ENCODE data around the gene TNIK. TPM values are rescaled to one million over a fixed set of nuclear protein-coding genes. Genes with fewer than 3 reads are reported as not detected.

TNIK gene
- total and polyA plus RNA-seq, 2 of the 13 experiments (the other 11 are each of a cell fraction or from before 2014, with no cell fraction given), result 0.15 to 0.22 TPM

DNA sequence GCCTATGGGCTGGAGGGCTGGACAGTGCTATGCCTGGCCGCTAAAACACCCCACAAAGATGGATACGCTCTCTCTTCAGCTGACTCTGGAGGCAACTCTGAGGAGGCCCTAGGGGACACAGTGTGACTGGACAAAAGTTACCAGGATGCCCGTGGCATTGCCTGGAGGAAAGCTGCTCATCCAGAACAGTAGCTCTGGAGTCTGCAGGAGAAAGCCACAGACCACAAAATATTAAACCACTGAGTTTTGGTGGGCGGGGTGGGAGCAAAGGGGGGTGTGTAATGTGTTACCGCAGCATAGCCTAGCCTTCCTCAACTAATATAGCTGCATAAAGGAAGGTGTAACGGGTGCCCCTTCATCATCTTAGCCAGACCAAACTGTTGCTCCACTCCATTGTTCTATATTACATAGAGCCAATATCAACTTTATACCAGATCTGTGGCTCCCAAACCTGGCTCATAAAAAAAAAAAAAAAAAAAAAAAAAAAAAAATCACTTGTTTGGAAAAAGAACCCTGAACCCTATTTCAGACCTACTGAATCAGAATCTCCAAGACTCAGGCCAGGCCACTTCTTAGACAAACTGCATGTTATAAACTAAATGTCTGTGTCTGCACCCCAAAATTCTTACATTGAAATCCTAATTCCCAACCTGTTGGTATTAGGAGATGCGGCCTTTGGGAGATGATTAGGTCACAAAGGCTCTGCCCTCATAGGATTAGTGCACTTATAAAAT, 132.6 kb downstream of the TNIK start:
- H3K36me3 ChIP-seq (replicated peaks in 1 of 2; ENCODE audit: control insufficient read depth in 1 of 2, insufficient read depth in 2 of 2, low read length in 2 of 2), result no peaks in the 10 kb centered on the region
- no peak overlapping the region for H3K4me2 ChIP-seq (ENCODE audit: low read depth, low read length)
- H3K27me3 ChIP-seq (ENCODE audit: control insufficient read depth in 1 of 2, insufficient read depth in 2 of 2, low read length in 2 of 2), result no peaks in the 10 kb centered on the region; a peak in 1 of 5 replicates
- H3K27ac ChIP-seq (ENCODE audit: extremely low read length, insufficient read depth, low read length), result no peak overlapping the region
- TF ChIP-seq ZNF709 (CRISPR knock-in tag; IDR thresholded peaks at IDR 0.05), result no peak
- TF ChIP-seq RELA (CRISPR knock-in tag; IDR thresholded peaks at IDR 0.05), result no peak
- TF ChIP-seq TERF1 (CRISPR knock-in tag; IDR thresholded peaks at IDR 0.05), result no peak
- no peak for TF ChIP-seq ZBTB7A (CRISPR knock-in tag; IDR thresholded peaks at IDR 0.05)
- TF ChIP-seq, protein P1, sequence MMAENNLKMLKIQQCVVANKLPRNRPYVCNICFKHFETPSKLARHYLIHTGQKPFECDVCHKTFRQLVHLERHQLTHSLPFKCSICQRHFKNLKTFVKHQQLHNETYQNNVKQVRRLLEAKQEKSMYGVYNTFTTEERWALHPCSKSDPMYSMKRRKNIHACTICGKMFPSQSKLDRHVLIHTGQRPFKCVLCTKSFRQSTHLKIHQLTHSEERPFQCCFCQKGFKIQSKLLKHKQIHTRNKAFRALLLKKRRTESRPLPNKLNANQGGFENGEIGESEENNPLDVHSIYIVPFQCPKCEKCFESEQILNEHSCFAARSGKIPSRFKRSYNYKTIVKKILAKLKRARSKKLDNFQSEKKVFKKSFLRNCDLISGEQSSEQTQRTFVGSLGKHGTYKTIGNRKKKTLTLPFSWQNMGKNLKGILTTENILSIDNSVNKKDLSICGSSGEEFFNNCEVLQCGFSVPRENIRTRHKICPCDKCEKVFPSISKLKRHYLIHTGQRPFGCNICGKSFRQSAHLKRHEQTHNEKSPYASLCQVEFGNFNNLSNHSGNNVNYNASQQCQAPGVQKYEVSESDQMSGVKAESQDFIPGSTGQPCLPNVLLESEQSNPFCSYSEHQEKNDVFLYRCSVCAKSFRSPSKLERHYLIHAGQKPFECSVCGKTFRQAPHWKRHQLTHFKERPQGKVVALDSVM (CRISPR knock-in tag; IDR thresholded peaks at IDR 0.05), result no peak
- no peak for TF ChIP-seq RFXAP (CRISPR knock-in tag; IDR thresholded peaks at IDR 0.05; ENCODE audit: borderline replicate concordance)
- no TSS peak for BruUV-seq (replicated peaks)
- H4K20me1 ChIP-seq (ENCODE audit: insufficient read depth, low read length), result no peaks in the 10 kb centered on the region
- POLR2A ChIA-PET, result no interaction called here
- DNase-seq (ENCODE audit: low spot score) (no peak), FAIRE-seq (no peak), ATAC-seq (no peak)
- intact Hi-C loops (cut with micrococcal nuclease; ENCODE audit: unreplicated experiment) (no loop called here), in situ Hi-C loops (cut with HindIII; ENCODE audit: extremely low pct_ligation_motif_present, low pct_unique_long_range_greater_than_20kb) (no loop called here)
- H2AFZ ChIP-seq (ENCODE audit: low read length), result no peak overlapping the region
- no peak overlapping the region for H3K4me3 ChIP-seq (replicated peaks in 1 of 3; ENCODE audit: insufficient read depth in 1 of 3, low read depth in 2 of 3, low read length in 3 of 3)
- no peaks in the 10 kb centered on the region for H3K9me3 ChIP-seq (ENCODE audit: low read length)
- no peak overlapping the region for H3K9ac ChIP-seq (ENCODE audit: insufficient read depth, low read depth, low read length)
- CTCF ChIA-PET (ENCODE audit: low intra/inter-chr PET ratio, low total read pairs), result no interaction called here
- H3K4me1 ChIP-seq (ENCODE audit: insufficient read depth, low read length), result no peaks in the 10 kb centered on the region
- no peaks in the 10 kb centered on the region for H3K79me2 ChIP-seq (ENCODE audit: insufficient read depth, low read length)
- 68% methylated on average over 6 of the region's 7 CpGs for WGBS (ENCODE audit: low lambda C conversion rate)

All from HepG2 (cell line).